ELR (cell line): ENCODE results near the gene EVC.

Experiments used
- DNase-seq: peaks from one replicate; pipeline ENCODE4 v3.0.0-alpha.2; 2015; ENCODE audit warnings: low read depth

Gene EVC

DNA sequence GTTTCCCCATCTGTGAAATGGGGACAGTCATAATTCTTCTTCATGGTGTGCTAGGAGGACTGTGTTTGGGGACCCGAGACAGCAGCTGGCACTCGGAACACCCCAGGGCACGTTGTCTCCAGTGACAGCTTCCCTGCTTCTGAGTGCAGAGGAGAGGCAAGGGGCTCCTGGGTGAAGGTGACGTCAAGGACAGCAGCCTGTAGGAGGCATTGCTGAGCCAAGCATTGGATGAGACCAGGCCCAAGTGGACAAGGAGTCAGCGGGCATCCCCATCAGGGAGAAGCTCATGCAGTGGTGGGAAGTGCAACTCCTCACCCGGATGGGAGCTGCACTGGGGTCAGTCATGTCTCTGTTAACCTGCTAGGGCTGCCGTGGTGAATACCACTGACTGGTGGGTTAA lies 46.1 kb downstream of the EVC start:
- no peak for DNase-seq

DNA sequence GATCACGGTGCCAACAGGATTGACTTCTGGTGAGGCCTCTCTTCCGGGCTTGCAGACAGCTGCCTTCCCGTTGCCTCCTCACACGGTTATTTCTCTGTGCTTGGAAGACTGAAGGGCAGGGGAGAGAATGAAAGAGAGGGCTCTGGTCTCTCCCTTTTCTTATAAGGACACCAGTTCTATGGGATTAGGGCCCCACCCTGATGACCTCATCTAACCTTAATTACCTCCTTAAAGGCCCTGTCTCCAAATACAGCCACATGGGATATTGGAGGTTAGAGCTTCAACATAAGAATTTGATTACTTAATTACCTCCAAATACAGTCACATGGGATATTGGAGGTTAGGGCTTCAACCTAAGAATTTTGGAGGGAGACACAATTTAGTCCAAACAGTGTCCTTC lies 46.5 kb downstream of the EVC start:
- peak; percentile 58 for DNase-seq

DNA sequence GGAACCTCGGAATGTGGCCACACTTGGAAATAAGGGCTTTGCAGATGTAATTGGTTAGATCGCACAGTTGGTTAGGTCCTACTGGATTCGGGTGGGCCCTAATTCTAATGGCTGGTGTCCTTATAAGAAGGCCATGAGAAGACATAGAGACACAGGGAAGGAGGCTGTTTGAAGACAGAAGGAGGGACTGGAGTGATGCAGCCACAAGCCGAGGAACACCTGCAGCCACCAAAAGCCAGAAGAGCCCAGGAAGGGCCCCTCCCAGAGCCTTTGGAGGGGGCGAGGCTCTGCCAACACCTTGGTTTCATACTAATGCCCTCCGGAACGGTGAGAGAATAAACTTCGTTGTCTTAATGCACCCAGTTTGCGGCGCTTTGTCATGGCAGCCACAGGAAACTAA lies 47.0 kb downstream of the EVC start:
- no peak for DNase-seq

DNA sequence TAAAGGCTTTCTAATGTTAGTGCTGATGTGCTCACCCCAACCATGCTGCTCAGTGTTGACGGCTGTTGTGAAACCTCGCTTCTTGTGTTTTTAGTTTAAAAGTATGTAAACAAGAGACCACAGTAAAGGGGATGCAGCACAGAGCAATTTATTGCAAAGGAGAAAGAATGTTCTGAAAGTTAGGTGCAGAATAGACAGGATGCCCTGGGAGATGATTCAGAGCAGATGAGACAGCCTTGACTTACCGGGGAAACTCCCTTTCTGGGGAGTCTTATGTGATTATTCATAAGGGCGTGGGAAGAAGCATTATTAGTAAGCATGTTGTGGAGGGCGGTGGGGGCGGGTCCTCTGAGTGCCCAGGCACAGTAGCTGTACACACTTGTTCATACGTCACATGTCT lies 47.7 kb downstream of the EVC start:
- DNase-seq: peak; percentile 99

DNA sequence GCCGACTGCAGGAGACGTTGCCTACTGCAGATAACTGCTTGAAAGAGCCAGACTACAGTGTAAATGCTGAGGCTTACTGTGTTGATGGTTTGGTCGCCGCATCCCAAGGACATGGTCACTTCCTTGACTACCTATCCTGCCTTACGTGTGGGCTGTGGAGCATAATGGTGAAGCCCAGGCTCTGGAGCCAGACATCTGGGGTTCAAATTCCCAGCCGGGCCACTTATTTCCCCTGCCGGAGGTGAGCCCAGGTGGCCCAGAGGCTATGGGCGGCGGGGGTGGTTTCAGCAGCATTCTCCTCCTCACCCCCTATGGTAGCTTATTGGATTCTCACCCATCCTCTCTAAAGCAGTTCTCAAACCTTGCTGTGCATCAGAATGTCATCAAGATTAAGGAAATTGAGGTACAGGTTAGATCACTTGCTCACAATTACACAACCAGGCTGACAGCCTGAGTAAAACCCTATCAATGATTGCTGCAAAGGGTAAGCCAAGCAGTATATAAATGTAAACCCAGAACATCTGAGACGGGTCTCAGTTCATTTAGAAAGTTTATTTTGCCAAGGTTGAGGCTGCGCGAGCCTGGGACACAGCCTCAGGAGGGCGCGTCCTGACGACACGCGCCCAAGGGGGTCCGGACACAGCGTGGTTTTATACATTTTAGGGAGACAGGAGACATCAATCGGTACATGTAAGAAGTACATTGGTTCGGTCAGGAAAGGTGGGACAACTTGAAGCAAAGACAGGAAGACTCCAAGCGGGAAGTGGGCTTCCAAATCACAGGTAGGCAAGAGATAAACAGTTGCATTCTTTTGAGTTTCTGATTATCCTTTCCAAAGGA lies 48.5 kb downstream of the EVC start:
- DNase-seq: no peak

DNA sequence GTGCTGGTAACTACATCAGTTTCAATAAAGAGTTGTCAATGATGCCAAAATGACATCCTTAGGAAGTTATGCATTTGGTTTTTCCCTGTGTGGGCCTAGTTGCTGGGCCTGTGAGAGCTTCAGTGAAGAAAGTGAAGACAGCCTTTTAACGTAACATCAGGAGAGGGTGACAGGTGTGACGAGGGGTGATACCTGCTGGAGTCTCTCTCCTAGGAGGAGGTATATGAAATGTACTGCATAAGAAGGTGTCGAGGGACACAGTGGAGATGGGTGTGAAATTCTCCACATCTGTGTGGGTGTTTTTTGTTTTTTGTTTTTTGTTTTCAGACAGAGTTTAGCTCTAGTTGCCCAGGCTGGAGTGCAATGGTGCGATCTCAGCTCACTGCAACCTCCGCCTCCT lies 49.2 kb downstream of the EVC start:
- DNase-seq: no peak

DNA sequence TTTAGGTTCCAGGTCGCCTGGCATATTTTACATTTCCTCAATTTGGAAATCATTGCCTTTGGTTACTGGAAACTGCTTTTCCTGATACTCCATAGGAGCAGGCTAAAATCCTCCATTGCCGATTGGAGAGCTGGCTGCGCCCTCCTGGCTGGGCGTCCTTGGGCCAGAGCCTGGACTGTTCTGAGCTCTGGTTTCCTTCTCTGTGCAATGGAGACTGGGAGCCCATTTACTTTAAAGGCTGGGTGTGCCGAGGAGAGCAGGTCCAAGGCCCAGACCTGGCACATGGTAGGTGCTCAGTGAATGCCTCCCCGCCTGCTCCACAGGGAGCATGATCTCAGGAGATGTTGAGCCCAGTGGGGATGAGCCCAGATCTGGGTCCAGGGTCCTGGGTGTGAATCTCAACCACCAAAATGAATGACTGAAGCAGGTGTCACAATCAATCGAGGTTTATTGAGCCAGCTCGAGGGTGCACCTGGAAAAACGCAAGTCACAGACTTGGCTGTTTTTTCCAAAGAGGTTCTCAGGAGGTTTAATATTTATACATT lies 50.0 kb downstream of the EVC start:
- no peak for DNase-seq

DNA sequence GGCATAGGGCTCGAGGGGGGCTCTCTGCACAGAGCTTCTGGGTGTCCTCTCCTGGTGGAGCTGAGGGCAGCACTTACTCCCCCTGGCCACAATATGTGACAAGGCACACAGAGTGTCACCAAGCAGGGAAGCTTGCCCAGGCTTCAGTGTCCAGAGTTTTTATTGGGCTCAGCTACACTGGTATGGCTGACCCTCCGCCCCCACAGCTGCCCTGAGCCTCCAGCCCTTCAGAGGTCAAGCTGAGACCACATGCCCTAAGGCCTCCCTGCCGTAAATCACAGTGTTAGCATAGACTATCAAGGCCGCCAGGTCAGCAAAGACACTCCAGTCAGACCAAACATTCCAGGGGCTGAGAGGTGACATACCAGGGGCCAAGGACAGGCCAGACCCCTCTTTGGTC lies 59.0 kb downstream of the EVC start:
- no peak for DNase-seq

DNA sequence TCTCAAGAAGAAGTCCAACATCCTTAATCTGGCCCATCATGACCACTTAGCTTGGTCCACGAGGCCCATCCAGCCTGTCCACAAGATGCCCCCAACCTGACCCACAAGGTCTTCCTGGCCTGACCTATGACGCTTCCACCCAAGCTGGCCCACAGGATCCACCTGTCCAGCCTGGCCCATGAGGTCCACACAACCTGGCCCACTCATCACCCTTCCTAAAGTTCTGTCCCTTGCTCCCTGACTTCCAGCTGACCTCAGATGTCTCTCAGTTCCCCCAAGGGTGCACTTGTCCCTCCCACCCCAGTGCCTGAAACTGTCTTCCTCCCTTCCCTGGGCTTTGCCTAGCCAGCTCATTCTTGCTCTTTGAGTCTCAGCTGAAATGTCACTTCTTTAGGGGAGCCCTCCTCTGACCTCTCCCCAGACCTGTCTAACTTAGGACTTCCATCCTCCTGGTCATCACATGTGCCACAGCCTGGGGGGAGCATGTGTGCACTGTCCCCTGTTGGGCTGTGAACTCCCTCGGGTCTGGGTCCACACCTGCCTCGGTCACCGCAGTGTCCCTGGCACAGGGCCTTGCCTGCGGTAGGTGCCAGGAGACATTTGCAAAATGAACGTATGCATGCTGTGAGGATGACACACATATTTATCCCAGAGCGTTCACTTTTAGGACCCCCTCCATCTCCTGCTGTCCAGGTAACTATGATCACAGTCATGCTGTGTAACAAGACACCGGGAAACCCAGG lies 61.7 kb downstream of the EVC start:
- DNase-seq: no peak

DNA sequence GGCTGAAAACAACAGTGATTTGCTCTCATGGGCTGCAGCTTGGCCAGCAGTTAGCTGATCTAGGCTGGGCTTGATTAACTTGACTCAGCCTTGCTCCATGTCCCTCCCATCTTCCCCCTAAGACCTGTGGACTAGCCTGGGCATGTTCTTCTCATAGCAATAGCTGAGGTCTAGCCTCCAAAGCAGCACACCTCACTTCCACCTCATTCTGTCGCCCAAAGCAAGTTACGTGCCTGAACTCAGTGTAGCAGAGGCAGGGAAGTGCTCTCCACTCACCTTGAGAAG lies 62.2 kb downstream of the EVC start:
- DNase-seq: no peak

DNA sequence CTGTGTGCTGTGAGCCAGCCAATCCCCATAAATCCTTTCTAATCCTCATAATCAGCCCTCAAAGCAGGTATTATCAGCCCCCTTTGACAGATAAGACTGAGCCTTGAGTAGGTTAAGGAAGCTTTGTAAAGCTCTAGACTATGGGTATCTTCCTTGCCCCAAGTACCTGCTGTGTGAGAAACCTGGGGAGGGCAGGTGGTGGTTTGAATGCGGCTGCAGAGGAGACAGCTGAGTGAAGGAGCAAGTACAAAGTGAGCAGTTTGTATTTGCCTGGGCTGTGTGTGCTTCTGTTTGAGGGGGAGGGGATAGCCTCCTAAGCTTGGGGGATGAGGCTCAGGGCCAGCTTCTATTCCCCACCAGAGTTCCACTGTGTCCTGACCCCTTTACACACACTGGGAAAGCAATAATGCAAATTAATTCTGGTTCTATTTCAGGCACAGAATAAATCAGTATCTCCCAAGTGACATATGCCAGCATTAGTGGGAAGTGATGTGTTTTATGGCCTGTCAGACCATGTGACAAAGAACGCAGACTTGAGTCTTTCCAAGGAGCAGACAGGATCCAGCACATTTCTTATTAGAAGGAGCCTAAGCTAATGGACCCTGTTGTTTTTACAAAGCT lies 63.5 kb downstream of the EVC start:
- no peak for DNase-seq

DNA sequence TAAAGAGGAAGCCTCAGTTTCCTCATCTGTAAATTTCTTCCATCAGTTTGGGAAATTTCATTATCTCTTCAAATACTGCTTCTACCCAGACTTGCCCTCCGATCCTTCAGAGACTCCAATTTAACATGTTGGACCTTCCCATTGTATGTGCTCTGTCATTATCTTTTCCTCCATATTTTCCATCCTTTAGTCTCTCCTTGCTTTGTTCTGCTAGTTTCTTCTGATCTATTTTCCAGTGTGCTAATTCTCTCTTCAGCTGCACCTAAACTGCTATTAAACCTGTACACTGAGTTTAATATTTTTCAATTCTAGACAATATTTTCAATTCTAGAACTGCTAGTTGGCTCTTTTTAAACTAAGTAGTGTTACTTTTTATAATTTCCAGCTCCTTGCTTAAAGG lies 65.5 kb downstream of the EVC start:
- no peak for DNase-seq

DNA sequence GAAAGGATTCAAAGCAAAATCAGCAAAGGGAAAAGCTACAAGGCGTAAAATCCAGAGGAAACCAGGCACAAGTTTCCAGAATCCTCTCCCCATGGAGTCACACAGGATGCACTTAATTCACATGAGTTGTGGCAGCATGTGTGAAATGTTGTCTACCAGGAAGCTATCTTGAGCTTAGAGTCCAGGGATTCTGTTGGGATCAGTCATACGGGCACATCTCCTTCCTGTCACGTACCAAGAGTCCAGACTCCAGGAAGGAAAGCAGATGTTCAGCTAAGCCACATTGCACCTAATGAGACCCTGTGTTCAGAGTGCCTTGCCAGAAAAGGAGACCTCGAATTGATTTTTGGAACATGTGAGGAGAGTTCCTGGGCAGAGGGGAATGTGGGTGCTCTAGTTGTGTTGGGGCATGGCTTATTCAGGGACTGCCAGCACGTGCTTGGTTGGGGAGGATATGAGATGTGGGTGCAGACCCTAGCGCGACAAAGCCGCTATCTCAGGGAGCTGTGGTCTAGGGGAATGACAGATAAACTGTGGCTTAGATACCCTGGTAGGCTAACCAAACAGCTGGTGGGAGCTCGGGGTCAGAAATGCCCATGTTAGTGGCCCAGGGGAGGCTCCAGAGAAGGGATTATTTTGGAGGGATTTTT lies 70.0 kb downstream of the EVC start:
- peak; percentile 88 for DNase-seq

DNA sequence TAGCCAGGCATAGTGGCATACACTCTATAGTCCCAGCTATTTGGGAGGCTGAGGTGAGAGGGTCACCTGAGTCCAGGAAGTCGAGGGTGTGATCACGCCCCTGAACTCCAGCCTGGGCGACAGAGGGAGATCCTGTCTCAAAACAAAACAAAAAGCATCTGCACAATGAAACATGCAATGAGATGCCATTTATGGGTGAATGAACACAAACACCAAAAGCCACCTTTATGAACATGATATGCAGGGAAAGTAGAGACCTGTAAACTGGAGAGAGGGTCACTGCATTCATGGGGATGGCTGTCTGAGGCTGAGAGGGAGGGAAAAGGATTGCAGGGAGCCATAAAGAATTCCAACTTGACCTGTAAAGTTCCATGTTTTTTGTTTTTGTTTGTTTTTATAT lies 70.7 kb downstream of the EVC start:
- no peak for DNase-seq

DNA sequence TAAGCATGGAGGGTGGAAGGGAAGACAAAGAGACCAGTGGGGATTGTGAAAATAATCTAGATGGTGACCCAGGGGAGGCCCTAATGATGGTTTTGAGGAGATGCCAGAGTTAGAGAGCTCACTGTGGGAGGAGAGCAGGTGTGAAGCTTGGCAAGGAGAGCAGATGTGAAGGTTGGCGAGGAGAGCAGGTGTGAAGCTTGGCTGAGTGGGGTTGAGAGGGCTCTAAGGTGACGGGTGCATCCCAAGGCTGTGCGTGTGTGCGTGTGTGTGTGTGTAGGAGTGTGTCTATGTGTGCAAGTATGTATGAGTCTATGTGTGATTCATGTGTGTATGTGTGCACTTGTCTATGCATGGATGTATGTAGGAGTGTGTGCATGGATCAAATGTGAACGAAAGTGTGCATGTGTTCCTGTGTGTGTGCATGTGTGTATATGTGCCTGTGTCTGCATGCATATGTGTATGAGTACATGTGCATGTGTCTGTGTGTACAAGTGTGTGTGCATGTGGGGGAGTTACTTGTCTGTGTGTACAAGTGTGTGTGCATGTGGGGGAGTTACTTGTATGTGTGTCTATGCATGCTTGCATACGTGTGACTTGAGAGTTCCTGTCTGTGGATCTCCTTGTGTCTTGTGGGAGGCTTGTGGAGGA lies 72.0 kb downstream of the EVC start:
- no peak for DNase-seq

DNA sequence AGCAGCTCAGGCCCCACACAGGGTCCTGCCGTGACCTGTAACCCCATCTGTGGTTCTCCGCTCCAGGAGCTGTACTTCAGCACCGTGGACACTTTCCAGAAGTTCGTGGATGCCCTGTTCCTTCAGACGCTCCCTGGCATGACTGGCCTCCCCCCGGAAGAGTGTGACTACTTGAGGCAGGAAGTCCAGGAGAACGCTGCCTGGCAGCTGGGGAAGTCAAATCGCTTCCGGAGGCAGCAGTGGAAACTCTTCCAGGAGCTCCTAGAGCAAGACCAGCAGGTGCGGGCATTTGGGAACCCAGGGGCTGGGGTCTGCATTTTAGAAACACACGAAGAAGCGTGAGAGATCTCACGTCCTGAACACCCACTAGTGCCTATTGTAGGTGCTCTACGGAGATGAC lies 72.5 kb downstream of the EVC start:
- DNase-seq: no peak

DNA sequence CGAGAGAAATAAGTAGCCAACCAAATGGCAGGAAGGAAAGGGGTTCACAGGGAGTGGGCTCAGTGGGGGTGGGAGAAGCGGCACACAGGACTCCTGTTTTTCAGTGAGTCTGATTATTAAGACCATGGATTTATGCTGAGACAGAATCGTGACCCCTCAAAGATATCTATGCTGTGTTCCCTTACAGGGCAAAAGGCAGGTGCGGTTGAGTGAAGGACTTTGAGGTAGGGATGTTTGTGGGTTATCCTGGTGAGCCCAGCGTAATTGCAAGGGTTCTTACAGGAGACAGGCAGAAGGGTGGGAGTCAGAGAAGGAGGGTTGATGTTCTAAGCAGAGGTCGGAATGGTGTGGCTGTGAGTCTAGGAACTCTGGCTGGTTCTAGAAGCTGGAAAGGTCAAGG lies 73.0 kb downstream of the EVC start:
- no peak for DNase-seq

DNA sequence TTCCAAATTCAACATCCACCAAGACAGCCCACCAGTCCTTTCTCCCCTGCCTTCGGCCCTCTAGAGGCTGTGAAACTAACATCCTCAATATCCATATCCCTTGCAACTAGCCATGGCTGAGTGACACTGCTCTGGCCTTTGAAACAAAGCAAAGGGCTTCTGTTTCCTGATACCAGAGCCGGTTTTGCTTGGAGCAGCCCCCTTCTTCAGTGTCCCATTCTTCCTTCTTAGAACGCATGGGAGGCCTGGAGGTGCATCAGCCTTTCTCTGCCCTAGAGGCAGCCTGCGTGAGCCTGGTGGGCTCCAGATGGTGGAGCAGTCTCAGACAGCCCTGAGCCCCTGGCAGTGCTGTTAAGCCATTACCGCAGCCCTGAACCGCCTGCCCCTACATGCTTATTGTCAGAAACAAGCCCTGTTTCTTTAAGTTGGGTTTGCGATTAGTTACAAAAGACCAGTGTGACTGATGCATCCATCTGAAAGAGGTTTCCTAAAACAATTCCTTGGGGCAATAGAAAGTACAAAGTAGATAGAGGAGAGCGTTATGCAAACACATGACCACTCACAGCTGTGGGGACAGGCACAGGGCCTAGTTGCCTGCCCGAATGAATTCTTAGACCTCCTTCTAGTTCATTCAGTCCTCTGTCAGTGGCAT lies 74.1 kb downstream of the EVC start:
- DNase-seq: no peak

DNA sequence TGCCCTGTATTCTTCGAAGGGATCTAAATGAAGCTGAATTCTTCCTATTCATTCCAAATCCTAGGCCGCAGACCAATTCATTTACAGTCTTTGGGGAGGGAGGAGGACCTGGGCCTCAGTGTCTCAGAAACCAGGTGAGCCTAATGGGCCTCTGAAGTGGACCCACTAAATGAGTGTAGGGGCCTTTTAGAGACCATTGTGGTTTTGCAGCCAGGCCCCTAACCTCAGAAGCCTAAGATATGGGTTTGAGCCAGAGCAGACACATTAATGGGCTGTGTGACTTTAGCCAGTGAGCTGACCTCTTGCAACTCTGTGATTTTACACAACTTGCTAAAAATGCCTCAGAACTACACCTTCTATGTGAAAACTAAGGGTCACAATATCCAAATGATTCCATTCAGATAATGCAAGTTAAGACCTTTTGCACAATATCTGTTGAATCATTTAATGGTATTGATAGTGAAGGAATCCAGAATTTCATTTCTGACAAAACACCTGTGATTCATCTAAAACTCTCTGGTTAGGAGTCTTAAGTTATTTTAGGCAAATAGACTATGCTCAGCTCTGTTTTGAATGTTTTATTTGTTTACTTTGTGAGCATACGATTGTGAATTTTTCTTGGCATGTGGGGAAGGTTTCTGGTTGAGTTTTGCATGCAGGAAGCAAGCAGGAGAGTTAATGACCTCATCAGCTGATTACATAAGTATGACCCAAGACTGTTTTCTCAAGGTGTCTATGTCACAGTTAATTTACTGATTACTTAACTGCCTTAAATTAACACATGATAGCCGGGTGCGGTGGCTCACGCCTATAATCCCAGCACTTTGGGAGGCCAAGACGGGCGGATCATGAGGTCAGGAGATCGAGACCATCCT lies 75.0 kb downstream of the EVC start:
- DNase-seq: peak; percentile 57

DNA sequence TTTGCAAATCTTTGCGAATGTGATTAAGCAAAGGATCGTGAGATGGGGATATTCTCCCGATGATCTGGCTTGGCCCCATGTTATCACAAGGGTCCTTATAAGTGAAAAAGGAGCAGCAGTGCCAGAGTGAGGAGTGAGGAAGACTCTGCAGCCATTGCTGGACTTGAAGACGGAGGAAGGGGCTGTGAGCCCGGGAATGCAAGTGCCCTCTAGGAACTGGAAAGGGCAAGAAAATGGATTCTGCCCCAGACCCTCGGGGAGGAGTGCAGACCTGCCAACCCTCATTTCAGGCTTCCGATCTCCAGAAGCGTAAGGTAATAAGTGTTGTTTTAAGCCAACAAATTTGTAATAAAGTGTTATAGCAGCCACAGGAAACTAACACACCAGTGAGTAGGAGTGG lies 76.3 kb downstream of the EVC start:
- DNase-seq: no peak

DNA sequence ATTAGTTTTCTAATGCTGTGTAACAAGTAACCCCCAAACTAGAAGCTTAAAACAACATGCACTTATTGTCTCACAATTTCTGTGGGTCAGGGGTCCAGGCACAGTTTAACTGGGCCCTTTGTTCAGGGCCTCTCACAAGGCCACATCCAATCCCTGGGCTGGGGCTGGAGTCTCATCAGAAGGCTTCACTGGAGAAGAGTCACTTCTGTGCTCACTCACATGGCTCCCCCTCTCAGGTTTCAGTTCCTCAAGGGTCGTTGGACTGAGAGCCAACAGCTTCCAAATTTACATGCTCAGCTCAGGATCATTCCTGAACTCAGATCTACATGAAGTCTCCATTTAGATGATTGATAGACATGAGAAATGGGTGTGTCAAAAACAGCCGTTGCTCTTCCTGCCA lies 77.1 kb downstream of the EVC start:
- DNase-seq: no peak
